Endometrial microvascular endothelial cells (primary cell): ENCODE data around the gene GRIK4. TPM values are rescaled to one million over a fixed set of nuclear protein-coding genes. Genes with fewer than 3 reads are reported as not detected.
"Not testable (repeated sequence)": the region's sequence is repeated elsewhere in the genome, so short reads cannot be mapped to it uniquely, and the experiment has no call there.

Source experiments
- in situ Hi-C: cut with HindIII; loops from 2 replicates; pipeline ENCODE4 v1.10.0; 2017; ENCODE audit warnings: low sequenced_read_pairs, low pct_unique_long_range_greater_than_20kb; ENCODE audit errors: inconsistent ontology term
- total RNA-seq: library from RNA; depleted of rRNA; stranded (reverse); fragments of >200 nt; gene quantifications from one replicate; pipeline ENCODE4 v1.2.3, GENCODE V29; 2015; ENCODE audit errors: inconsistent ontology term

GRIK4 gene
- total RNA-seq, 1 donor from 2014 or later = not detected

GRCh38 chr11:120771551-120772060 is 260.1 kb downstream of the GRIK4 start:
- in situ Hi-C loops = no loop called here

DNA sequence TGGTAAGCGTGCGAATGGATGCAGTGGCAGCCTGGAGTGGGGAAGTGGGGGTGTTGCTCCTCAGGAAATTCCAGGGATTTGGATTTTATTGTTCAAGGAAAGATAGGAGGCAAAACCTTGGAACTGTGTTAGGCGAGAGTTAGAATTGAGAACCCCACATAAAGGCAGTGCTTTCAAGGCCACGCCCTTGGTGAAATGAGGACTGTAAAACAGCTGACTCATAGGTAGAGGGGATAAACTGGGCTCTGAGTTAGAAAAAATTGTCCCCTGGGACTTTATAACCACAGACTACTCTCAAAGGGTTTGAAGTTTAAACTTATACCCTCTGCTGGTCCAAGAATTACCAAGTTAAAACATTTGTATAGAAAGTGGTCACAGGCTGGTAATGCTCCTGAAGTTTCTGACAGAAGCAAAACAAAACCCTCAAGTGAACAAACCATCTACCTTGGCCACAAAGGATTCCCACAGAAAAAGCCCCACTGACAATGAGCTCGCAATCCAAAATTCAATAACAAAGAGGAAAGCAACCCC is 262.0 kb downstream of the GRIK4 start:
- in situ Hi-C loops = no loop called here

DNA sequence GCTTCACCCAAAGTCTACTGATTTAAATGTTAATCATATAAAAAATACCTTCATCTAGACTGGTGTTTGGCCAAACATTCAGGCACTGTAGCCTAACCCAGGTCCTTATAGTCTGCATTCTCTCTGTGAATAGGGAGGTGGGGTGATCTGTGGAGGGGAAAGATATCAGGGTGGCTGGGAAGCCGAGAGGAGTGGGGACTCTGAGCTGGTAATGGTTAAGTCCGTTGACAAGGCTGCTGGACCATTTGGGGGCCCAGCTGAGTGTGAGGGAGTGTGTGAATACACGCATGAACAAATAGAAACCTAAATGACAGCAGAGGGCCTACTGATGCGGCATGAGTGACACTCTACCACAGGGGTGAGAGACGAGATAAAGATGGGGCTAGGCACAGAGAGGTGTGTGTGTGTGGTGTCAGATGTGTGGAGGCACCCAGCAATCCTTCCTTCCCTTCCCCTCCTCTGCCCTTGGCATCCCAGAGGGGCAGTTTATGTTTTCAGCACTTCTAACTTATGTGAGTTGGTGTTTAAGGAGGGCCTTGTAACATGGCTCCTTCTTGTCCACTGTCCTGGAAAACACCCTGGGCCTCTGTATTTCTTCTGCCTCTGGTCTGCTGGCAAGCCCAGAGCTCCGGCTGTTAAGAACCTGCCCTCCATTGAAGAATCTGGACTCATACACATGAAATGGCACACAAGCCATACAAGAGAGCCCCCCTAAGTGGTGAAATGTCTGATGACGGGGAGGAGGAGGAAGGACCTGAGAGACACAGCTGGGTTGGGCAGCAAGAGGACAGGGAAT is 263.2 kb downstream of the GRIK4 start:
- in situ Hi-C loops = no loop called here

- in situ Hi-C loops = no loop called here
Measured at GRCh38 chr11:120775986-120776951, 264.7 kb downstream of the GRIK4 start.

DNA sequence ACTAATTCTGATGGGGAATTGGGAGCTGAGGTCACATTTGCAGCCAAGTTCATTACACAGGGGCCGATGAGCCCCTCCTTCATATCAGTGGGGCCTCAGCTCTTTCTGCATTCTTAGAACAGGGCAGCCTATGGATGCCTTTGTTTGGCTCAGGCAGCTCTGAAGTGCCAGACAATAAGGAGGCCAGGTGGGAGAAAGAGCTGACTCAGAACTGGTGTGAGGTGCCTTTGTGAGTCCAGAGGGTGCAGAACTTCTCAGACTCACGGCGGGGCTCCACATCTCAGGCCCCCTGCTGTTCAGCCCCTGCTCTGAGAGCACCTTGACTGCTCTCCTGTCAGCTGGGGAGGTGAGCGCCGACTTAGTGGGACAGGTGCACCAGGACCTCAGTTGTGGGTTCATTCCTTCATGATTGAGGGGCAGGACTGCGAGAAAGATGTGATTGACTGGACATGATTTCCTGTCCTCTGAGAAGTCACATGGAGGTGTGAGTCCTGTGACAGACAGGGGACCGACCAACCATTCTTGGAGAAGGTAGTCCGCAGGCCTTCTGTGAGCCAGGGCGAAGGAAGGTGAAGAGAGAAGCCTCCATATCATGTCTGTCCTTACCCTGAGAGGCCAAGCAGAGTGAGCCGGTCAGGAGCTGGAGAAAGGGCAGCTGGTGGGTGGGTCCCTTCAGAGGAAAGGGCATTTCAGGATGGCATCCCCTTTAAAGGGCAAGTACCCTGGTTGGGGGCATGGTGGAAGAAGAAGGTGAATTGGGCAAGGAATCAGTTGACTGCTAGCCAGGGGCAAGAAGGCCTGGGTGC is 267.3 kb downstream of the GRIK4 start:
- in situ Hi-C loops = no loop called here

GRCh38 chr11:120780239-120780638 is 268.7 kb downstream of the GRIK4 start:
- in situ Hi-C loops = no loop called here

- in situ Hi-C loops = no loop called here
Measured at GRCh38 chr11:120781486-120782120, 270.1 kb downstream of the GRIK4 start.

DNA sequence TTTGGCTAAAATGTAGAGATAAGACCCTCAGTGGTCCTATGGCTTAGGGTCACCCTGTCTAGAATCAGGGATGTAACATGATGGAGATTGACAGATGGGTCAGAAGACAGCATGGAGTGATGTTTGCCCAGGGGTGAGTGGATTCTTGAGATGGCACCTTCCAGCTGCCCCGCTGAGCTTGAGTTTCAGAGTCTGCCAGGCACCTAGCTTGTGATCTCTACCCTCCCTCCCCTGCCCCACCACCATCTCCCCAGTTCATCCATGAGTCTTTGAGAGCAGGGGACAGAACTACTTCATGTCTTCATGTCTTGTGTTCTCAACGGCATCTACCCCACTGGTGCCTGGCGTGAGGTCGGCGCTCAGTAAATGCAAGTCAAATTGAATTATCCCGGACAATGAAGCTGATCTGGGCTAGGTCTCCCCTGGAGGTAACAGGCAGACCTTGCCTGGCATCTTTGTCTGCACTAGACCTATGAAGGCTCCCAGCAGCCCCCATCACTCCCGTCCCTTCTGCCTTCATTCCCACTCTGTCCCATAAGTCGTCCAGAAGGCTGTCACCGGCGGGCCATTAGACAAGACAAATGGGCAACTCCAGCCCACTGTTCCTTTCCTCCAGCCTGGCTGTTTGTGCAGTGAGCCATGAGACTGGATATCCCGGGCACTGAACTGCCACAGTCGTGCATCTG is 273.2 kb downstream of the GRIK4 start:
- in situ Hi-C loops = no loop called here

DNA sequence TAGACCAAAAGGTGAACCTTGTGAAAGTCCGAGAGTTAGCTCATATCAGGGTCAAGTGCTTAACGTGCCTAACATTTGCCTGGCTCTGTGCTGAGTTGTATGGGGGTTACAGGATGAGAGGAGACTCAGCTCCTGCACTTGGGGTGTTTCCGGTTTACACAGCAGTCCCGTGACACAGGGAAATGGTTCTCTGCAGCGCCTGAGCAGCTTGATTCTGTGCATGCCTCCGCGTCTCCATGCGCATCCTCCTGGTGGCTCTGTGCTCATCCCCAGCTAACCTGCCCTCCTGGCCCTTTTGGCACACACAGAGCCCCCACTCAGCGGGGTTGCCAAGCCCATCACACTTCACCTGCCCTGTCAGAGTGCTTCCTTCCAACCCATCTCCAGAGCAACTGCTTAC is 274.0 kb downstream of the GRIK4 start:
- in situ Hi-C loops = no loop called here

DNA sequence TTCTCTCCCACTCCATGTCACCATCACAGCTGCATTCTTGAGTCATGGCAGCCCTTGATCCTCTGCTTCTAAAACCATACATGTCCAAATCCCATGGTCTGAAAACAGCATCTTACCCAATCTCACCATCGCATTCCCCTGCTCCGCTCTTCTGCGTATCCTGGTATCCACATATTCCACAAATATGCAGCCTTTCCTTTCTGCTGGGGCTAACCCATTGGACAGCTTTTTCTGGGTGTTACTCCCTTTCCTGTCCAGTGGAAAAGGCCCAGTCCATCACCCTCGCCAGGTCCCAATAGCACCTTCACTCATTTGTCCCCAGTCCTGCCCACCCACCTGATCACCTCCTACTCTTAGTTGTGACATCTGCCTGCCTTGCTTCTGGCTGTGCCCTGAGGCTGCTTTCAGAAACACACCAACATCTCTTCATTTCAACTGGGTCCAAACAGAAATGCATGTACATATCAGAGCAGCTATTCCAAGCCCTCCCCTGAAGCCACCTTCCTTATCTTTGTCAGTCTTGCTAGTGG is 274.7 kb downstream of the GRIK4 start:
- in situ Hi-C loops = no loop called here

- in situ Hi-C loops = not testable (repeated sequence)
Measured at GRCh38 chr11:120787224-120787623, 275.7 kb downstream of the GRIK4 start.

DNA sequence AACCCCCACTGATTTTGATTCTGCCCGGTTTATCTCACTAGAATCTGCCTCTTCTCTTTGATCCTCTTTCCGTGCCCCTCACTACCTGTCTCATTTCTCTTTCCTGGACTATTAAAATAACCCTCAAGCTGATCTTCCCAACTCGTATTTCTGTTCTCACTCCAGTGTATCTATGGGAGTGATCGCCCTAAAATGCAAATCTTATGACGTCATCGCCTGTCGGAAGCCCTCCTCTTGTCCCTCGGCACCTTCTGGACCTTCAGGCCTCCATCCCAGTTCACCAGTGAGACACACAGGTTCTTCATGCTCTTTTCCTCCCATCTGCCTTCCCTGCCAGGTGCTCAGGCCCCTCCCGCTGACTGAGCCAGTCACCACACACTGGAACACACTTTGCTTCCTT is 277.8 kb downstream of the GRIK4 start:
- in situ Hi-C loops = no loop called here

GRCh38 chr11:120792306-120792705 is 280.8 kb downstream of the GRIK4 start:
- in situ Hi-C loops = no loop called here

DNA sequence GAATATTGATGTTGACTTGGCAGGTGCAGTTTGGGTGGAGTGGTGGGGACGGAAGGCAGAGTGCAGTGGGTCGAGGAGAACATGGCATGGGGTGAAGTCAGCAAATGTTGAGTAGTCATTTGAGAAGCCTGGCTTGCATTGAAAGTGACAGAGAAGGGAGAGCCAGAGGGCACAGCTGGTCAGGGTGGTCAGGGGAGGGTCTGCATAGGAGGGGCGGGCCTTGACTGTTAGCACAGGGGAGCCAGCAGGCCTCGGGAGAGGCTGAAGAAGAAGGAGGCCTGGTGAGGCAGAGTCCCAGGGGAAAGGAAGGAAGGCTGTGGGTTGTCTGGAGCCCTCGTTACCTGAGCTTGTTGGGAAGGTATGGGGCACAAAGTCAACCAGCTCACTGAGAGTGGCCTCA is 281.6 kb downstream of the GRIK4 start:
- in situ Hi-C loops = no loop called here

GRCh38 chr11:120793806-120794479 is 282.4 kb downstream of the GRIK4 start:
- in situ Hi-C loops = no loop called here

DNA sequence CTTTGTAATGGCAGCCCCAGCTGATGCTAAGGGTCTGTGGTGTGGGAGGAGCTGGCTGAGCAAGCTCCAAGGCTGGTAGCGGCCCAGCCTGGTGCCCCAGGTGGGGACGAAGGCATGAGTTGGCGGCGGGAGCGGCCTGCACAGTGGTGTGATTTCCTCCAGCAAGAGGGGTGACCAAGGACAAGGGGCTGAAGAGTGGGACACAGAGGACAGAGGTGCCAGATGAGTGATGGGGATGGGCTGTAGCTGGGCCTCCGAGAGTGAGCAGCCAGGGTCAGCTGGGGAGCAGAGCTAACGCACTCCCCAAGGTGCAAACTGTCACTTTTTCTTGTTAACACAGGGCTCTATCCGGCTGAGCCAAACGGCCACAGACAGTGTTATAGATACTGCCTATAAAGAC is 283.2 kb downstream of the GRIK4 start:
- in situ Hi-C loops = no loop called here

DNA sequence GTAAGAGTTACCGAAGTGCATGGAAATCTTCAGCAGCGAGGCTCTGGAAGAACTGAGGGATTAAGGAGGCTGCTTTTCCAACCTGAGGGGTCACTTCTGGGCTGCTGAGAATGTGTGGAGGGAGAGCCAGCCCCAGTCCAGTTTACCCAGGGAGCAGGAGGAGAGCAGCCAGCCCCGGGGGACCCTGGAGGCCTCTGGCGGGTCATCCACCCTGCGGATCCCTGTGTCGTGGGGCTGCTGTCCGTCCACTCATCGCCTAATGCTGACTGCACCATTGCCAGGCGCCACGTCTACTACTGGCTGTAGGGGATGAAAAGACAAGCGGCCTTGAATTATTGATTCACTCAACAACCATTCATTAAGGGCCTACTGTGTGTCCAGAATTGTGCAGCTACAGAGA is 283.6 kb downstream of the GRIK4 start:
- in situ Hi-C loops = no loop called here
